Pancreas (tissue), 10 donors: ENCODE results near the gene YEATS2. TPM values are rescaled to one million over a fixed set of nuclear protein-coding genes. Genes with fewer than 3 reads are reported as not detected.
"Not testable (repeated sequence)": the region's sequence is repeated elsewhere in the genome, so short reads cannot be mapped to it uniquely, and the experiment has no call there.

Experiments used
- ATAC-seq, 4 donors: fragments of 200-7000 bp; cut with Tn5 transposase; one replicate each; pipeline versions ENCODE4 v1.8.0 to v1.9.1; 2020; ENCODE audit warnings: mild to moderate bottlenecking in 4 of 4, moderate library complexity in 4 of 4
- DNase-seq, 6 donors: peaks; one replicate each; pipeline ENCODE4 v3.0.0-alpha.2; 2020
- FAIRE-seq: peaks from 2 replicates; lab custom pipeline; 2012; peaks lifted over from hg19 to GRCh38; lab: Jason Lieb, UNC
- H3K27ac ChIP-seq, 4 donors: fragments of 200-600 bp; sonication (generic); 1 replicate in 3 of 4; 2 replicates in 1 of 4; pipeline versions ENCODE4 v1.5.0 to v1.8.0; 2020
- H3K27me3 ChIP-seq, 4 donors: fragments of 200-600 bp; one replicate each; pipeline ENCODE4 v1.8.0; 2021
- H3K36me3 ChIP-seq, 3 donors: fragments of 200-600 bp; sonication (generic) in 1 of 3; one replicate each; pipeline versions ENCODE4 v1.5.0 to v1.8.0; 2020 to 2021
- H3K4me1 ChIP-seq, 3 donors: fragments of 200-600 bp; one replicate each; pipeline ENCODE4 v1.8.0; 2021
- H3K4me3 ChIP-seq, 4 donors: fragments of 200-600 bp; sonication (generic) in 2 of 4; one replicate each; pipeline versions ENCODE4 v1.5.0 to v1.8.0; 2020 to 2021
- H3K9me3 ChIP-seq, 4 donors: fragments of 200-600 bp; one replicate each; pipeline ENCODE4 v1.8.0; 2021
- CTCF ChIP-seq, 4 donors: fragments of 200-600 bp; sonication (generic) in 3 of 4; IDR thresholded peaks; one replicate each; pipeline versions ENCODE4 v1.5.0 to v1.8.0; 2021; ENCODE audit warnings: antibody characterized with exemption in 4 of 4
- WGBS, 2 donors: extraction: QIAGEN DNeasy Blood & Tissue Kit; methylation state at CpG; one replicate each; pipeline ENCODE4 v1.1.7; 2013; 5-methylcytosine and 5-hydroxymethylcytosine counted together
- intact Hi-C, 3 donors: fragments of 100-400 bp; cut with DNase I; formaldehyde crosslinking; loops; one replicate each; pipeline versions ENCODE4 v1.11.1 to v1.14.2; 2022
- polyA plus RNA-seq, 2 donors: library from polyadenylated mRNA; stranded (reverse); fragments of 200-250 nt; gene quantifications; one replicate each; pipeline ENCODE4 v1.2.3, GENCODE V29; 2013
- total RNA-seq, 6 donors: library from RNA; stranded (reverse); fragmentation: NEBNext Ultra II Directional in 4 of 6; extraction: Animal tissue kit (Norgen Biotek cat#: 25700) in 4 of 6; gene quantifications; one replicate each; pipeline versions ENCODE4 v1.2.1 to v1.2.4, GENCODE V29; 2021 to 2023
- donor health status: healthy with polysubstance abuse.
- donor health status: DM: no; HTN: no; CAD: no; lungs with moderate emphysema.
- donor health status: DM: no; HTN: no; CAD: no.
- donor health status: control.
- donor health status: control.
- donor health status: Bipolar disorder and iron deficiency.
- donor health status: DM: yes; HTN: yes; CAD: no.
- donor health status: DM: no; HTN: no; CAD: no.
- donor health status: DM: no; HTN: no; CAD: no.
- donor health status: DM: yes; HTN: yes; CAD: no.

Gene YEATS2
- total and polyA plus RNA-seq, 8 donors: 5.7 to 12.8 (median 6.4) TPM

- Histone ChIP-seq H3K4me3 (no peak overlapping the region), H3K27me3 (no peaks in the 10 kb centered on the region), H3K36me3 (peaks cover 4 to 22% (median 8%) of the 10 kb centered on the region in 3 donors), H3K27ac (no peak overlapping the region), H3K9me3 (no peaks in the 10 kb centered on the region), H3K4me1 (no peaks in the 10 kb centered on the region)
- intact Hi-C loops: no loop called here
- DNase-seq (no peak), ATAC-seq (no peak), FAIRE-seq (no peak)
- WGBS, 2 donors: 94 to 95% methylated on average over 4 of the region's 4 CpGs
- no peak for TF ChIP-seq CTCF (IDR thresholded peaks at IDR 0.05)
Measured at GRCh38 chr3:183777016-183777618, 79.5 kb downstream of the YEATS2 start.

- no peaks in the 10 kb centered on the region for H3K27me3 ChIP-seq
- no peak overlapping the region for H3K4me3 ChIP-seq
- no peaks in the 10 kb centered on the region for H3K9me3 ChIP-seq
- no peak for TF ChIP-seq CTCF (IDR thresholded peaks at IDR 0.05)
- no peak for FAIRE-seq
- 91 to 98% methylated on average over 14 of the region's 14 CpGs for WGBS, 2 donors
- H3K4me1 ChIP-seq: no peaks in the 10 kb centered on the region
- no peak for DNase-seq
- intact Hi-C loops: no loop called here
- peaks cover 4 to 22% (median 8%) of the 10 kb centered on the region in 3 donors for H3K36me3 ChIP-seq
- H3K27ac ChIP-seq: no peak overlapping the region
- peak in 2 of 4 donors; percentile 27 to 54 for ATAC-seq
Measured at GRCh38 chr3:183779896-183780465, 82.4 kb downstream of the YEATS2 start.

GRCh38 chr3:183781246-183781645 is 83.6 kb downstream of the YEATS2 start:
- intact Hi-C loops: no loop called here
- Histone ChIP-seq H3K4me3 (no peak overlapping the region), H3K27ac (no peak overlapping the region), H3K27me3 (no peaks in the 10 kb centered on the region), H3K9me3 (no peaks in the 10 kb centered on the region), H3K36me3 (peaks cover 4 to 25% (median 8%) of the 10 kb centered on the region in 3 donors), H3K4me1 (no peaks in the 10 kb centered on the region)
- 95 to 96% methylated on average over 6 of the region's 6 CpGs for WGBS, 2 donors
- TF ChIP-seq CTCF (IDR thresholded peaks at IDR 0.05): no peak
- DNase-seq (no peak), FAIRE-seq (no peak), ATAC-seq (no peak)

GRCh38 chr3:183782576-183783276 is 85.1 kb downstream of the YEATS2 start:
- intact Hi-C loops: no loop called here
- WGBS, 2 donors: 74 to 75% methylated on average over 7 of the region's 7 CpGs
- H3K27me3 ChIP-seq: no peaks in the 10 kb centered on the region
- TF ChIP-seq CTCF (IDR thresholded peaks at IDR 0.05): no peak
- FAIRE-seq (no peak), ATAC-seq (no peak), DNase-seq (no peak)
- H3K4me1 ChIP-seq: no peaks in the 10 kb centered on the region
- peaks cover under 1 to 28% (median 5%) of the 10 kb centered on the region in 3 donors for H3K36me3 ChIP-seq
- no peaks in the 10 kb centered on the region for H3K9me3 ChIP-seq
- H3K27ac ChIP-seq: no peak overlapping the region
- no peak overlapping the region for H3K4me3 ChIP-seq

- H3K27ac ChIP-seq, DNase-seq, H3K9me3 ChIP-seq, ATAC-seq, H3K4me3 ChIP-seq, FAIRE-seq, intact Hi-C loops, H3K27me3 ChIP-seq, H3K4me1 ChIP-seq: not testable (repeated sequence)
- H3K36me3 ChIP-seq: peaks cover 0 to 13% (median 0%) of the 10 kb centered on the region in 3 donors
- 88 to 94% methylated on average over 10 of the region's 10 CpGs for WGBS, 2 donors
Measured at GRCh38 chr3:183784503-183784902, 86.9 kb downstream of the YEATS2 start.
